Muscle of leg (tissue), 11 donors: ENCODE measurements around the gene STYK1. TPM values are rescaled to one million over a fixed set of nuclear protein-coding genes. Genes with fewer than 3 reads are reported as not detected.
"Not testable (repeated sequence)": the region's sequence is repeated elsewhere in the genome, so short reads cannot be mapped to it uniquely, and the experiment has no call there.

Source experiments
- DNase-seq: peaks from one replicate; pipeline ENCODE4 v3.0.0; 2013
- H3K27ac ChIP-seq: one replicate; pipeline ENCODE4 v1.5.1; 2013; ENCODE audit warnings: mild to moderate bottlenecking, low read length, control low read depth
- H3K27me3 ChIP-seq: one replicate; pipeline ENCODE4 v1.6.1; 2013; ENCODE audit warnings: low read length; ENCODE audit not compliant: control insufficient read depth, insufficient read depth
- H3K36me3 ChIP-seq: one replicate; pipeline ENCODE4 v1.6.1; 2013; ENCODE audit warnings: low read length; ENCODE audit not compliant: control insufficient read depth, insufficient read depth
- H3K4me1 ChIP-seq: one replicate; pipeline ENCODE4 v1.6.1; 2013; ENCODE audit warnings: low read length; ENCODE audit not compliant: control insufficient read depth, insufficient read depth
- H3K4me3 ChIP-seq: one replicate; pipeline ENCODE4 v1.5.1; 2013; ENCODE audit warnings: low read length, control low read depth
- H3K9me3 ChIP-seq: replicated peaks from 2 replicates; pipeline ENCODE4 v1.6.1; 2013; ENCODE audit warnings: low read depth, low read length; ENCODE audit not compliant: control insufficient read depth
- WGBS: methylation state at CpG from one replicate; pipeline ENCODE4 v1.1.5; 2013; ENCODE audit warnings: missing lambda C conversion rate; ENCODE audit not compliant: insufficient coverage; 5-methylcytosine and 5-hydroxymethylcytosine counted together
- polyA plus RNA-seq, 8 donors: library from polyadenylated mRNA; unstranded; fragments of 120-200 nt; gene quantifications; one replicate each; pipeline versions ENCODE4 v1.2.1 to v1.2.3, GENCODE V29; 2013; ENCODE audit warnings: inconsistent platforms in 1 of 8, low replicate concordance in 1 of 8; ENCODE audit not compliant: insufficient read length in 8 of 8, insufficient read depth in 1 of 8
- total RNA-seq: library from RNA; stranded (reverse); fragments of 120-200 nt; gene quantifications from one replicate; pipeline ENCODE4 v1.2.4, GENCODE V29; 2013

Gene STYK1
- total and polyA plus RNA-seq, 9 donors, result 0.10 to 0.39 (median 0.13) TPM; not detected in 5

- Histone ChIP-seq H3K9me3 (peaks cover 3% of the 10 kb centered on the region), H3K27me3 (no peaks in the 10 kb centered on the region), H3K27ac (no peak overlapping the region), H3K36me3 (no peaks in the 10 kb centered on the region), H3K4me3 (no peak overlapping the region), H3K4me1 (no peaks in the 10 kb centered on the region)
- DNase-seq, result no peak
- no CpG with 5 or more reads among the region's 3 CpGs for WGBS
Measured at GRCh38 chr12:10652192-10652591, 21.7 kb downstream of the STYK1 start.

GRCh38 chr12:10646576-10646975 is 27.3 kb downstream of the STYK1 start:
- not testable (repeated sequence) for DNase-seq, H3K4me3 ChIP-seq, H3K36me3 ChIP-seq, H3K27me3 ChIP-seq, H3K9me3 ChIP-seq, H3K4me1 ChIP-seq, H3K27ac ChIP-seq

GRCh38 chr12:10645910-10646309 is 27.9 kb downstream of the STYK1 start:
- Histone ChIP-seq H3K27me3 (no peaks in the 10 kb centered on the region), H3K4me1 (no peaks in the 10 kb centered on the region), H3K9me3 (peaks cover 9% of the 10 kb centered on the region), H3K27ac (no peak overlapping the region), H3K4me3 (no peak overlapping the region), H3K36me3 (no peaks in the 10 kb centered on the region)
- no peak for DNase-seq
- WGBS, result 47% methylated on average over 2 of the region's 4 CpGs

GRCh38 chr12:10641735-10642500 is 31.9 kb downstream of the STYK1 start:
- peak; percentile 0 for DNase-seq
- Histone ChIP-seq H3K9me3 (peaks cover 7% of the 10 kb centered on the region), H3K4me1 (no peaks in the 10 kb centered on the region), H3K27ac (no peak overlapping the region), H3K4me3 (no peak overlapping the region), H3K27me3 (no peaks in the 10 kb centered on the region), H3K36me3 (no peaks in the 10 kb centered on the region)
- WGBS, result 40% methylated on average over 2 of the region's 6 CpGs

- no peak overlapping the region for H3K4me3 ChIP-seq
- WGBS, result no CpG with 5 or more reads among the region's 1 CpG
- H3K27ac ChIP-seq, result no peak overlapping the region
- no peaks in the 10 kb centered on the region for H3K36me3 ChIP-seq
- H3K9me3 ChIP-seq, result no peaks in the 10 kb centered on the region
- DNase-seq, result no peak
- H3K4me1 ChIP-seq, result no peaks in the 10 kb centered on the region
- H3K27me3 ChIP-seq, result no peaks in the 10 kb centered on the region
Measured at GRCh38 chr12:10638728-10639127, 35.1 kb downstream of the STYK1 start.

- no peaks in the 10 kb centered on the region for H3K9me3 ChIP-seq
- H3K27ac ChIP-seq, result no peak overlapping the region
- no peak for DNase-seq
- no peaks in the 10 kb centered on the region for H3K27me3 ChIP-seq
- H3K4me1 ChIP-seq, result no peaks in the 10 kb centered on the region
- no peaks in the 10 kb centered on the region for H3K36me3 ChIP-seq
- no peak overlapping the region for H3K4me3 ChIP-seq
- WGBS, result 44% methylated on average over 3 of the region's 6 CpGs
Measured at GRCh38 chr12:10636611-10637010, 37.2 kb downstream of the STYK1 start.

- no peaks in the 10 kb centered on the region for H3K36me3 ChIP-seq
- no peaks in the 10 kb centered on the region for H3K9me3 ChIP-seq
- no peaks in the 10 kb centered on the region for H3K27me3 ChIP-seq
- H3K27ac ChIP-seq, result no peak overlapping the region
- no peaks in the 10 kb centered on the region for H3K4me1 ChIP-seq
- WGBS, result no CpG with 5 or more reads among the region's 3 CpGs
- no peak for DNase-seq
- no peak overlapping the region for H3K4me3 ChIP-seq
Measured at GRCh38 chr12:10636124-10636523, 37.7 kb downstream of the STYK1 start.

GRCh38 chr12:10635306-10635705 is 38.5 kb downstream of the STYK1 start:
- WGBS, result no CpG with 5 or more reads among the region's 2 CpGs
- Histone ChIP-seq H3K4me3 (no peak overlapping the region), H3K27me3 (peaks cover 2% of the 10 kb centered on the region), H3K36me3 (no peaks in the 10 kb centered on the region), H3K4me1 (no peaks in the 10 kb centered on the region), H3K9me3 (no peaks in the 10 kb centered on the region), H3K27ac (no peak overlapping the region)
- no peak for DNase-seq

GRCh38 chr12:10634427-10634826 is 39.4 kb downstream of the STYK1 start:
- no peak for DNase-seq
- no peak overlapping the region for H3K27ac ChIP-seq
- 86% methylated on average over 2 of the region's 5 CpGs for WGBS

GRCh38 chr12:10633541-10633940 is 40.3 kb downstream of the STYK1 start:
- WGBS, result 90% methylated on average over 2 of the region's 3 CpGs
- Histone ChIP-seq H3K9me3 (no peaks in the 10 kb centered on the region), H3K27me3 (peaks cover 2% of the 10 kb centered on the region), H3K4me3 (no peak overlapping the region), H3K4me1 (no peaks in the 10 kb centered on the region), H3K36me3 (no peaks in the 10 kb centered on the region), H3K27ac (no peak overlapping the region)
- DNase-seq, result no peak

More at GRCh38 chr12:10634427-10634826, 39.4 kb downstream of the STYK1 start:
- Histone ChIP-seq H3K36me3 (no peaks in the 10 kb centered on the region), H3K9me3 (no peaks in the 10 kb centered on the region), H3K27me3 (peaks cover 2% of the 10 kb centered on the region), H3K4me1 (no peaks in the 10 kb centered on the region), H3K4me3 (no peak overlapping the region)

GRCh38 chr12:10632226-10632625 is 41.6 kb downstream of the STYK1 start:
- Histone ChIP-seq H3K27me3 (peaks cover 2% of the 10 kb centered on the region), H3K4me3 (no peak overlapping the region), H3K9me3 (no peaks in the 10 kb centered on the region), H3K27ac (no peak overlapping the region), H3K4me1 (no peaks in the 10 kb centered on the region), H3K36me3 (no peaks in the 10 kb centered on the region)
- peak; percentile 54 for DNase-seq
